ENCODE measurements around the gene ROCK2.

The ROCK2 gene

GRCh38 chr2:11365096-11365879, 20.9 kb upstream of the ROCK2 start:
- no peaks in the 10 kb centered on the region for H3K9me3 ChIP-seq (ENCODE audit: insufficient read depth, low read depth, low read length)
- no peaks in the 10 kb centered on the region for H4K20me1 ChIP-seq (ENCODE audit: insufficient read depth, low read length, poor library complexity, severe bottlenecking)
- no peak overlapping the region for H3K9ac ChIP-seq (ENCODE audit: low read depth, low read length, poor library complexity, severe bottlenecking)
- peaks cover 7% of the 10 kb centered on the region for H3K4me1 ChIP-seq (ENCODE audit: insufficient read depth, low read length, poor library complexity, severe bottlenecking)
- no peak overlapping the region for H3K4me2 ChIP-seq (ENCODE audit: low read depth, low read length, poor library complexity, severe bottlenecking)
- peak overlapping the region; percentile 23; the same call in 1 of the 2 replicates for H2AFZ ChIP-seq (ENCODE audit: low read length)
- no peak overlapping the region for H3K4me3 ChIP-seq (ENCODE audit: low read length, poor library complexity, severe bottlenecking)
- no peaks in the 10 kb centered on the region for H3K79me2 ChIP-seq (ENCODE audit: insufficient read depth, low read length)
- H3F3A ChIP-seq (ENCODE audit: low read depth) = no peaks in the 10 kb centered on the region
- no peaks in the 10 kb centered on the region for H3K36me3 ChIP-seq (ENCODE audit: insufficient read depth, low read length)
- no peaks in the 10 kb centered on the region for H3K27me3 ChIP-seq (ENCODE audit: insufficient read depth, low read length, poor library complexity, severe bottlenecking)
- H3K9me2 ChIP-seq (replicated peaks; ENCODE audit: low read depth, low read length) = no peaks in the 10 kb centered on the region
- no peak for TF ChIP-seq EZH2phosphoT487 (IDR thresholded peaks at IDR 0.05; ENCODE audit: borderline replicate concordance)

- Histone ChIP-seq H3K36me3 (ENCODE audit: insufficient read depth, low read length) (no peaks in the 10 kb centered on the region), H4K20me1 (ENCODE audit: insufficient read depth, low read length, poor library complexity, severe bottlenecking) (no peaks in the 10 kb centered on the region), H3K9ac (ENCODE audit: low read depth, low read length, poor library complexity, severe bottlenecking) (no peak overlapping the region), H3F3A (ENCODE audit: low read depth) (no peaks in the 10 kb centered on the region), H3K4me3 (ENCODE audit: low read length, poor library complexity, severe bottlenecking) (no peak overlapping the region), H3K9me3 (ENCODE audit: insufficient read depth, low read depth, low read length) (no peaks in the 10 kb centered on the region), H3K27me3 (ENCODE audit: insufficient read depth, low read length, poor library complexity, severe bottlenecking) (no peaks in the 10 kb centered on the region), H2AFZ (ENCODE audit: low read length) (no peak overlapping the region), H3K9me2 (replicated peaks; ENCODE audit: low read depth, low read length) (no peaks in the 10 kb centered on the region), H3K79me2 (ENCODE audit: insufficient read depth, low read length) (no peaks in the 10 kb centered on the region), H3K4me2 (ENCODE audit: low read depth, low read length, poor library complexity, severe bottlenecking) (no peak overlapping the region), H3K4me1 (ENCODE audit: insufficient read depth, low read length, poor library complexity, severe bottlenecking) (peaks cover 7% of the 10 kb centered on the region)
- TF ChIP-seq CTCF (conservative IDR thresholded peaks at IDR 0.05; ENCODE audit: low read length) (no peak), EZH2phosphoT487 (IDR thresholded peaks at IDR 0.05; ENCODE audit: borderline replicate concordance) (no peak)
Measured at GRCh38 chr2:11364565-11364887, 20.1 kb upstream of the ROCK2 start.

- Histone ChIP-seq H4K20me1 (ENCODE audit: insufficient read depth, low read length, poor library complexity, severe bottlenecking) (no peaks in the 10 kb centered on the region), H3K9me2 (replicated peaks; ENCODE audit: low read depth, low read length) (no peaks in the 10 kb centered on the region), H3K9me3 (ENCODE audit: insufficient read depth, low read depth, low read length) (no peaks in the 10 kb centered on the region), H2AFZ (ENCODE audit: low read length) (no peak overlapping the region), H3K4me3 (ENCODE audit: low read length, poor library complexity, severe bottlenecking) (no peak overlapping the region), H3K9ac (ENCODE audit: low read depth, low read length, poor library complexity, severe bottlenecking) (no peak overlapping the region), H3K36me3 (ENCODE audit: insufficient read depth, low read length) (no peaks in the 10 kb centered on the region), H3K4me2 (ENCODE audit: low read depth, low read length, poor library complexity, severe bottlenecking) (no peak overlapping the region), H3K79me2 (ENCODE audit: insufficient read depth, low read length) (no peaks in the 10 kb centered on the region), H3K4me1 (ENCODE audit: insufficient read depth, low read length, poor library complexity, severe bottlenecking) (peaks cover 7% of the 10 kb centered on the region), H3K27me3 (ENCODE audit: insufficient read depth, low read length, poor library complexity, severe bottlenecking) (no peaks in the 10 kb centered on the region), H3F3A (ENCODE audit: low read depth) (no peaks in the 10 kb centered on the region)
- TF ChIP-seq EZH2phosphoT487 (IDR thresholded peaks at IDR 0.05; ENCODE audit: borderline replicate concordance) = no peak
- TF ChIP-seq CTCF (conservative IDR thresholded peaks at IDR 0.05; ENCODE audit: low read length) = no peak
Measured at GRCh38 chr2:11363868-11364564, 19.6 kb upstream of the ROCK2 start.

All from Loucy (cell line).